Smooth muscle cell (in vitro differentiated cells): ENCODE results near the gene NDUFA8. TPM values are rescaled to one million over a fixed set of nuclear protein-coding genes. Genes with fewer than 3 reads are reported as not detected.

ENCODE experiments used
- DNase-seq: peaks from one replicate; lab custom pipeline; 2025; ENCODE audit not compliant: unreplicated experiment; lab: John Stamatoyannopoulos, UW
- H2AFZ ChIP-seq: fragments of 200-600 bp; sonication (generic); 2 replicates; pipeline ENCODE4 v1.6.0; 2016; ENCODE audit warnings: antibody characterized with exemption, low read depth, mild to moderate bottlenecking
- H3F3A ChIP-seq: fragments of 200-600 bp; sonication (generic); 2 replicates; pipeline ENCODE4 v1.6.0; 2017; ENCODE audit warnings: antibody characterized with exemption, low read depth
- H3K27ac ChIP-seq: fragments of 200-600 bp; sonication (generic); 2 replicates; pipeline ENCODE4 v1.5.1; 2016; ENCODE audit warnings: low read depth, mild to moderate bottlenecking
- H3K27me3 ChIP-seq: fragments of 200-600 bp; sonication (generic); 2 replicates; pipeline ENCODE4 v1.6.1; 2016; ENCODE audit warnings: low read depth, mild to moderate bottlenecking
- H3K36me3 ChIP-seq: fragments of 200-600 bp; sonication (generic); 2 replicates; pipeline ENCODE4 v1.5.1; 2016; ENCODE audit warnings: low read depth
- H3K4me1 ChIP-seq: fragments of 200-600 bp; sonication (generic); 2 replicates; pipeline ENCODE4 v1.5.1; 2016; ENCODE audit warnings: low read depth
- H3K4me2 ChIP-seq: fragments of 200-600 bp; sonication (generic); 2 replicates; pipeline ENCODE4 v1.6.0; 2016; ENCODE audit warnings: mild to moderate bottlenecking
- H3K4me3 ChIP-seq: fragments of 200-600 bp; sonication (generic); 2 replicates; pipeline ENCODE4 v1.5.1; 2016; ENCODE audit warnings: mild to moderate bottlenecking
- H3K79me2 ChIP-seq: fragments of 200-600 bp; sonication (generic); 2 replicates; pipeline ENCODE4 v1.6.0; 2016; ENCODE audit warnings: low read depth, mild to moderate bottlenecking
- H3K9ac ChIP-seq: fragments of 200-600 bp; sonication (generic); 2 replicates; pipeline ENCODE4 v1.6.0; 2016; ENCODE audit warnings: low read depth
- H3K9me3 ChIP-seq: fragments of 200-600 bp; sonication (generic); replicated peaks from 2 replicates; pipeline ENCODE4 v1.5.1; 2016; ENCODE audit warnings: low read depth
- H4K20me1 ChIP-seq: fragments of 200-600 bp; sonication (generic); 2 replicates; pipeline ENCODE4 v1.6.0; 2016; ENCODE audit warnings: low read depth
- WGBS: methylation state at CpG from one replicate; pipeline ENCODE4 v1.1.7; 2016; ENCODE audit warnings: low lambda C conversion rate; 5-methylcytosine and 5-hydroxymethylcytosine counted together
- polyA plus RNA-seq: library from polyadenylated mRNA; unstranded; fragments of >200 nt; fragmentation: Nextera tagmentation; extraction: Ambion mirVana; gene quantifications from 2 replicates; pipeline ENCODE4 v1.2.1, GENCODE V29; 2016
- total RNA-seq: library from RNA; depleted of rRNA; stranded (reverse); fragments of >200 nt; gene quantifications from 2 replicates; pipeline ENCODE4 v1.2.3, GENCODE V29; 2014
- TF ChIP-seq, protein P1 (sequence below): fragments of 200-600 bp; sonication (generic); IDR thresholded peaks from 2 replicates; pipeline ENCODE4 v1.5.1; 2017; ENCODE audit warnings: borderline replicate concordance, mild to moderate bottlenecking, antibody characterized with exemption; ENCODE audit not compliant: insufficient read depth, poor library complexity, severe bottlenecking

The NDUFA8 gene
- total and polyA plus RNA-seq, 2 experiments from 2014 or later: 47.5 to 126 TPM

DNA sequence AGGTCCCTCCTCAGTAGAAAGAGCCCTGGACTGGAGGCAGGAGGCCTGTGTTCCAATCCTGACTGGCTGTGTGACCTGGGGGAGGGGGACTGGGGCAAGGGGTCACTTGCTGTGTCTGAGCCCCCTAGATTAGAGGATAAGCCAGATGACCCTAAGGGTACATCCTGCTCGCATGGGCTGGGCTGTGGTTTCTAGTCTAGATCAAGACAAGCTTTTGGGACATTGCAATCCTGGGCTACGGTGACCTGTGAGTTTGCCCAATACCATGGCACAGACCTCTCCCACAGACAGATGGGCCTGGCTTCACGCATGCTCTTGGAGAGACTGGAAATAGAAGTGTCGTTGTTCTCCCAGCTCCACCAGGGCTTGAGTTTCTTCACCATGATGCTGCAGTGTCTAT lies 27.0 kb downstream of the NDUFA8 start:
- no peaks in the 10 kb centered on the region for H4K20me1 ChIP-seq
- 88% methylated on average over 4 of the region's 4 CpGs for WGBS
- no peaks in the 10 kb centered on the region for H3K36me3 ChIP-seq
- H3K27me3 ChIP-seq: peaks cover 8% of the 10 kb centered on the region
- peaks cover 4% of the 10 kb centered on the region for H3F3A ChIP-seq
- TF ChIP-seq, protein P1, sequence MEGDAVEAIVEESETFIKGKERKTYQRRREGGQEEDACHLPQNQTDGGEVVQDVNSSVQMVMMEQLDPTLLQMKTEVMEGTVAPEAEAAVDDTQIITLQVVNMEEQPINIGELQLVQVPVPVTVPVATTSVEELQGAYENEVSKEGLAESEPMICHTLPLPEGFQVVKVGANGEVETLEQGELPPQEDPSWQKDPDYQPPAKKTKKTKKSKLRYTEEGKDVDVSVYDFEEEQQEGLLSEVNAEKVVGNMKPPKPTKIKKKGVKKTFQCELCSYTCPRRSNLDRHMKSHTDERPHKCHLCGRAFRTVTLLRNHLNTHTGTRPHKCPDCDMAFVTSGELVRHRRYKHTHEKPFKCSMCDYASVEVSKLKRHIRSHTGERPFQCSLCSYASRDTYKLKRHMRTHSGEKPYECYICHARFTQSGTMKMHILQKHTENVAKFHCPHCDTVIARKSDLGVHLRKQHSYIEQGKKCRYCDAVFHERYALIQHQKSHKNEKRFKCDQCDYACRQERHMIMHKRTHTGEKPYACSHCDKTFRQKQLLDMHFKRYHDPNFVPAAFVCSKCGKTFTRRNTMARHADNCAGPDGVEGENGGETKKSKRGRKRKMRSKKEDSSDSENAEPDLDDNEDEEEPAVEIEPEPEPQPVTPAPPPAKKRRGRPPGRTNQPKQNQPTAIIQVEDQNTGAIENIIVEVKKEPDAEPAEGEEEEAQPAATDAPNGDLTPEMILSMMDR: no peak
- DNase-seq: no peak
- H3K79me2 ChIP-seq: no peaks in the 10 kb centered on the region
- H3K9ac ChIP-seq: no peak overlapping the region
- no peaks in the 10 kb centered on the region for H3K4me1 ChIP-seq
- no peaks in the 10 kb centered on the region for H3K9me3 ChIP-seq
- no peak overlapping the region for H3K4me3 ChIP-seq
- H3K27ac ChIP-seq: no peak overlapping the region
- no peak overlapping the region for H2AFZ ChIP-seq
- no peak overlapping the region for H3K4me2 ChIP-seq

DNA sequence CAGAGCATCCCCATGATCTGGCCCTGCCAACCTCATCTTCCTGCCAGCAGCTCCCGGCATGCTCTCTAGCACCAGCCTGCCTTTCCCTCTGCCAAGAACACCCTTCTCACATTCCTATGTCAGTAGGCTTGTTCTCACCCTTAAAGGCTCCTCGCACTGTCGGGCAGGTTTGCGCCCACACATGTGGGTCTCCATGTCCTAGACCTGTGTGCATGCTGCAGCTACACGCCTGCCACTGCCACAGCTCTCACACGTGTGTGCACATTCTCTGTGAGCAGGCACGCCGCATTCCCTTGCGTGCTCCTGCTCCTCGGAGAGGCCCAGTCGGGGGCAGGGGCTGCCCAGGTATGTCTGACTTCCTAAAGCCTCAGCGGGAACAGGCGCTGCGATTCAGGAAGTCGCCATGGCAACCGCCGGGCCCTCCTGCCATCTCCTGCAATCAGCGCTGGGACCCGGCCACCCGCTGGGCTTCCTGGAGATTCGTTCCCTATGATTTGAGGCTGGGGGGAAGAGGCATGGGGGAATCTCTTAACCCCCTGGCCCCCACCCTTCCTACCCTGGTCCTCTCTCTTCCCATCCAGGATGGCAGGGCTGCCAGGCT lies 28.1 kb downstream of the NDUFA8 start:
- no peak for DNase-seq
- Histone ChIP-seq H3F3A (peaks cover 4% of the 10 kb centered on the region), H3K27ac (no peak overlapping the region), H2AFZ (no peak overlapping the region), H4K20me1 (no peaks in the 10 kb centered on the region), H3K36me3 (no peaks in the 10 kb centered on the region), H3K9me3 (no peaks in the 10 kb centered on the region), H3K4me2 (no peak overlapping the region), H3K79me2 (no peaks in the 10 kb centered on the region), H3K4me1 (peaks cover 5% of the 10 kb centered on the region), H3K9ac (no peak overlapping the region), H3K27me3 (peaks cover 13% of the 10 kb centered on the region), H3K4me3 (no peak overlapping the region)
- TF ChIP-seq, protein P1: no peak
- 22% methylated on average over 21 of the region's 21 CpGs for WGBS

DNA sequence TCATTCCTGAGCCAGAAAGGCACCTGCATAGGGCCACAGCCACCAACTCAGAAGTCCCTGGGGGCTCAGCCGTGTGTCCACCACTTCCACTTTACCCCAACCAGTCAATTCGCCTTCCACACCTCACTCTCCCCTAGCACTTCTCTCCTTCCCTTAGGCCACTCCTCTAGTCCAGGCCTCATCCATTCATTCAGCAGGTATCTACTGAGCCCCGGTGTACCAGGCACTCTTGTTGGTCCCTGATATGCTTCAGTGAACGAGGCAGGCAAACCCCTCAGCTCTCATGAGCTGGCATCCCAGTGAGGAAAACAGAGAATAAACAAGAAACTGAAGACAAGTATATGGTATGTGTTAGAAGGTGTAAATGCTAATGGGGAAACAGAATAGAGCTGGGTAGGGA lies 28.7 kb downstream of the NDUFA8 start:
- Histone ChIP-seq H3F3A (peaks cover 4% of the 10 kb centered on the region), H3K4me1 (peaks cover 11% of the 10 kb centered on the region), H4K20me1 (no peaks in the 10 kb centered on the region), H3K9ac (no peak overlapping the region), H3K9me3 (no peaks in the 10 kb centered on the region), H3K27me3 (peaks cover 13% of the 10 kb centered on the region), H3K4me2 (no peak overlapping the region), H3K27ac (no peak overlapping the region), H2AFZ (no peak overlapping the region), H3K36me3 (no peaks in the 10 kb centered on the region), H3K79me2 (no peaks in the 10 kb centered on the region), H3K4me3 (no peak overlapping the region)
- TF ChIP-seq, protein P1: no peak
- DNase-seq: no peak
- 71% methylated on average over 4 of the region's 4 CpGs for WGBS

DNA sequence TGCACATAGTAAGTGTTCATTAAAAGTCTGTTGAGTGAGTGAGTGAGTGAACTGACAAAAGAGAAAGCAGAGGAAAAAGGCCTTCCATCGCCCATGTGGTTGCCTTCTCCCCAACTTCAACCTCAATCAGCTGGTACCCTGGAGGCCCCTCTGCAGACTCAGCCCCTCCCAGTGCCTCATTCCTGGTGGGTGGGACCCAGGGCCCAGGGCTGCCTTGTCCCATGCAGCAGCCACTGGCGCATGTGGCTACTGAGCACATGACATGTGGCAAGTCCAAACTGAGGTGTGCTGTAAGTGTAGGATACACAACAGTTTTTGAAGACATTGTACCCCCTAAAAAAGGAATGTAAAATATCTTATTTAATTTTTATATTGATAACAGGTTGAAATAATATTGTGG lies 29.6 kb downstream of the NDUFA8 start:
- H3K9ac ChIP-seq: no peak overlapping the region
- H3K4me1 ChIP-seq: peaks cover 11% of the 10 kb centered on the region
- no peak overlapping the region for H3K4me3 ChIP-seq
- TF ChIP-seq, protein P1: no peak
- no peak overlapping the region for H2AFZ ChIP-seq
- H3F3A ChIP-seq: no peaks in the 10 kb centered on the region
- H3K9me3 ChIP-seq: no peaks in the 10 kb centered on the region
- no peaks in the 10 kb centered on the region for H4K20me1 ChIP-seq
- H3K79me2 ChIP-seq: no peaks in the 10 kb centered on the region
- H3K27ac ChIP-seq: no peak overlapping the region
- H3K27me3 ChIP-seq: peaks cover 13% of the 10 kb centered on the region
- 94% methylated on average over 2 of the region's 2 CpGs for WGBS
- DNase-seq: no peak
- H3K4me2 ChIP-seq: no peak overlapping the region
- H3K36me3 ChIP-seq: no peaks in the 10 kb centered on the region
